ENCODE data around the gene PTPN13.

PTPN13 gene

DNA sequence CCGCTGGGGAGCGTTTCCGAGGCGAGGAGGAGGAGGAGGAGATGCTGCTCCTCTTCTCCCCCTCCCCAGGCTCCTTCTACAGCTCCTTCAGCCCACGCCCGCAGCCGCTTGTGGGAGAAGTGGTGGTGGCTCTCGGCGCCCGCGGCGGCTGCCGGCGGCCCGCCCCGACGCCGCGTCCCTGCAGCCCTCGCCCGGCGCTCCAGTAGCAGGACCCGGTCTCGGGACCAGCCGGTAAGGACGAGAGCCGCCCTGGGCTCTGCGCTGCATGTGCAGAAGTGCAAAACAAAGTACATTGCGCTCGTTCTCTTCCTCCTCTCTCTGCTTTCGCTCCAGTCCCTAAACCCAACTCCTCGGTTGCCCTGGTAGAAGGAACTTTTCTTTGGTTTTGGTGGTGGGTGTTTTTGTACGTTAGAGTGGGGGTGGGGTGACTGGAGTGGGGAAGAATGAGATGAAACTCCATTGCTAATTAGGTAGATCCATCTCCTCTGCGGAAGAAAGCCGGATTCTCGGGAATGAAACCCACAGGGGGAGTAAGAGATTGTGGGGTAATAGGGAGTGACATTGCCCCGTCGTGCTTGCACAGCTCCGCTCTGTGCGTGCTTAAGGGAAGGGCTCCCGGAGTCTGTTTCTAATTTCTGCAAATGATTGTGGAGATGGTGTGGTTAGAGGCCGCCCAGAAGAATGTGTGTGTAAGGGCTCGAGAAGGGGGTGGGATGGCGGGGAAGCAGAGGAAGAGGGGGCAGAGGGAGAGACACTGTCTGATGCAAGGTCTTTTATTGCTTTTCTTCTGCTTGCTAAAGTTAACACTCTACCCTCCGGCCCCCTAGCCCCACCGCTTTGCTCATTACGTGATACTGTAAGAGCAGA lies 677 bp downstream of the PTPN13 start:
- peak; percentile 30 to 32 for DNase-seq

DNA sequence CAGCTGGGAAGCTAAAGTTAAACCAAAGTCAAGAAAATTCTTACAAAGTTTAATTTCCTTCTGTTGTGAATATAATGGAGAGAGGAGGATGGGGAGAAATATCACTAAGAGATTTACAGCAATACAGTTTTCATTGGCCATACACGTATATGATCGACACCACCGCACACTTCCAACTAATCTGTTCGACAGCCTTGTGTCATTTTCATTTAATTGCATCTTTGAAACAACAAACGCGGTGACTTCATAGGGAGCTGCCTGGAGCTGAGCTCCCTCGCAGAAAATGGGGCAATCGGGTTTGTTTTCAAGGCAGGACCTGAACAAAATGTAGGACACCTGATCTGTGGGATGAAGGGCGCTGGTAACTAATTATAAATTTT lies 1.3 kb downstream of the PTPN13 start:
- DNase-seq: no peak

DNA sequence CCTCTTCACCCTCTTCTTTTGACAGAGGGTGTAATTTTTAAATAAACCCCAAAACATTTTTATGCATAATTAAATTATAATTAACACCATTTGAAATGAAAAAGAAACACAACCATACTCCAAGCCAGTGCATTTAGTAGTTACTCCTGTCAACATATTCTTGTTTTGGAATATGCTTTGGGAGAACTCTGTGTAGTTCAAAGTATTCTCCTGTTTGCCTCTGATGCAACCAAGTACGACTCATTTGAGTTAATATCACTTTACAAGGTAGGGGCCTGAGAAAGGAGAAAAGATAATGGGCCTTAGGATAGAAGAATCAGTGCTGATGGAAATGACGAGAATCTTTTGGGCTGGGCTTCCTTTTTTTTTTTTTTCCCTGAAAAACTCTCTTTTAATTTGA lies 2.7 kb downstream of the PTPN13 start:
- DNase-seq: no peak

DNA sequence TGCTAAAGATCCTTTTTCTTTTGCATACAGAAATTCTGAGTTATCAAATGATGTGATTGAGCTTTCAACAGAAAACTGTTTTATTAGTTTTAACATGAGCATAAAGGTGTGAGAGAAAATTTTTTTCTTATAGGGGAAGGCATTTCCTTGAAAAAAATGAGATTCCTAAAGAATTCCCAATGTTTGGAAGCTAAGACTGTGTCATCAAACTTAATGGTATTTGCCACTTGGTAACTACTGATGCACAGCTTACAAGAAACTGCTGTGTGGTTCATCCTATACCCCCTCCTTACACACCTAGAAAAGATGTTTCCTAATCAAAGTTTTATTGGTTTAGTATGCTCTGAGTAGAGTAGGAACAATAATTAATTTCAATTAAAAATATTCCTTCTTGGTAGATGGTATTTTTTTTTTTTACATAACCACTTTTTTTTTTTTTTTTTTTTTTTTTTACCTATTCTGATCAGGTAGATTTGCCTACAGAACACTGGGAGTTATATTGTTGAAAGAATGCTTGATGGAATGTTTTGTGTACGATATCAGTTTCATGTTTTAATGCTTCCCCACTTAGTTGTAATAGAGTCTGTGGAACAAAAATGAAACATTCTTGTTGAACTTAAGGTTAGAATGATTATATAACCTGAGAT lies 6.0 kb downstream of the PTPN13 start:
- DNase-seq: no peak

DNA sequence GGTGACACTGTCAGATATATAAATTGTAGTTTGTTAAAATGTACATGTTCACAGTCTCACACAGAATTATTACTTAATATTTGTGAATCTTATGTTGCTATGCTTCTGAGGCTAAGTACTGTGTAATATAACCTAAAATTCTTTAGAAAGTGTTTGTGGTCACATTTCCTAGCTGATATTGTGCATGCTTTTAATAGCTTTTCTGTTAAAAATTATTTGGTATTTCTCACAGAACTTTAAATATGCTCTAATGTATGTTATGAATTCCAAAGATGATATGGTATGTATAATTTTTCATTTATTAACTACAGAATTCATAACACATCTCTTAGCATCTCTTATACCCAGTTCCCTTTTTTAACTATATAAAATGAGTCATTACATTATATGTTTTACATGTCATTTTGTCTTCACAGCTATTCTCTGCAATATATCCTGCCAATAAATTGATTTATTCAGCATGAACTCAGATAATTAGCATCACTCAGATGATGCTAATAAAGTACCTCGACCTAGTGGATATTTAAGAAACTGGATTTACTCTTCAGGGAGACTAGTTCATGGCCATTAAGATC lies 9.3 kb downstream of the PTPN13 start:
- DNase-seq: no peak

DNA sequence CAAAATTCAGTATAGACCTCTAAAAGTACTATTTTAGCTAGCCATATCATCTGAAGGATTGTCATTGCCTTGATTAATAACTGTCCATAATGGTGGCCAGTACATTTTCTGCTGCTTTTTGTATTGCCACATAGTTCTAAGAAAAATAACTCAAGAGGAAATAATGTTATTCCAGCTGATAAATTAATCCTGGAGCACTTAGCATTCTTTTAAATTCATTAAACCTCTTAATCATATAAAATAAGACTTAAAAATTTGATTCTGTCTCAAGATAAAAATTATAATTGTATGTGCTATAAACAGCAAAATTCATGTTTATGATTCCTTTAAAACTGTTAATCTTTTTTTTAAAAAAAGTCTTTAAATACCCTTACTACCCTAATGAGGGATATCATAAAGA lies 12.7 kb downstream of the PTPN13 start:
- DNase-seq: no peak

DNA sequence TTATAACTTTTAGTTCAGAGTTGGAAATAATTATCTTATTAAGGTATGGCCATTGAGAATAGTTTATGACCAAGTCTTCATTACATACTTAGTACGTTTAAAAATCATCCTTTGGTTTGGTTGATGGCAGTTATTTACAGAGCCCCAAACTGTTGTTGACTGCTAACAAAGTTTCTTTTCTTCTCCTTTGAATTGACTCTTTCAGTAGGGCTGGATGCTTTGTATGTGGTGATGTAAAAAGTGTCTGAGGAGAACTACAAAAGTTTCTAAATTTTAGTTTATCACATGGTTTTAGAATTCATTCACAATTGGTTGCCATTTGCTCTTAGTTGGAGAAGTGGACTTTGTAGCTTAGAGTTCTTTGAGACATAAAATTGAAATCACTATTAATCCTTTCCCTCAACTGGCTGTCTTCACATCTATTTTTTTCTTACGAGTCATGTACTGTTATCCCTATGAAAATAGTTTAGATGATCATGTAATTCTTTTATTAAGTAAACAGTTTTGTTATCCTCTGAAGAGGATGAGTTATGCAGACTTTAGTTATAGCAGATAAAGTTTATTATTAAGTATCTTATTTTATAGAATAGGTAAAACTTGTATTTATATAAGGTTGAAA lies 14.8 kb downstream of the PTPN13 start:
- no peak for DNase-seq

DNA sequence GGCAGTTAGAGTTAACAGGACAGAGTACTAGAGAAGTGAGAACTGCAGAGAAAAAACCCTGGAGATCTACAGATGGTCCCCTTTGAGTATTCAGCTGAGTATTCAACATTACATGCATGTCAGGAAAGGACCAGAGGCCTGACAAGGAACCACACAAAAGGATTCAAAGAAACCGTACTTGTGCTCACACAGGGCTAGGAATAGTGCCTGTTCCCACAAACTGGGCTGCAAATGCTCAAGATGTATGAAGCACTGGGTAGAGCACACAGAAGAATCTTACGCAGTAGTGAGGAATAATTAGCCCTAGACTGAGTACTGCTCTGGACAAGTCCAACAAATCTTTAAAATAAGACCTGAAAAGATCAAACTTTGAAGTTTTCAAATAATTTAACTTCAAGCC lies 17.6 kb downstream of the PTPN13 start:
- DNase-seq: no peak

DNA sequence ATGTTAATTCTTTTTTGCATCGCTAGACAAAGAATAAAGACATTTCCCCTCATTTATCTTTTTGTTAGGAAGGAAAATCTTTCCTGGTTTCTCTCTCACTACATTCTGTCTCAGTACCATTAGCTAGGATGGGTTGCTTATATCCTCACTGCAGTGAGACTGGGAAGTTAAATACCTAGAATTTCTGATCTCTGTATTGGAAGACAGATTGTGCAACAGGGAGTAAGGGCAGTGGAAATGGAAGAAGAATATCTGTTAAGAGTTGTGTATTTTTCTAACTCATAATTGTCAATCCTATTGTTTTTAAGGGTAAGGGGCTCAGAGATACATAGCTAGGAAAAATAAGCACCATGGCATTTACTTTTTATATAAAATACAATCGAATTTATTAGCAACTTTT lies 19.6 kb downstream of the PTPN13 start:
- no peak for DNase-seq

DNA sequence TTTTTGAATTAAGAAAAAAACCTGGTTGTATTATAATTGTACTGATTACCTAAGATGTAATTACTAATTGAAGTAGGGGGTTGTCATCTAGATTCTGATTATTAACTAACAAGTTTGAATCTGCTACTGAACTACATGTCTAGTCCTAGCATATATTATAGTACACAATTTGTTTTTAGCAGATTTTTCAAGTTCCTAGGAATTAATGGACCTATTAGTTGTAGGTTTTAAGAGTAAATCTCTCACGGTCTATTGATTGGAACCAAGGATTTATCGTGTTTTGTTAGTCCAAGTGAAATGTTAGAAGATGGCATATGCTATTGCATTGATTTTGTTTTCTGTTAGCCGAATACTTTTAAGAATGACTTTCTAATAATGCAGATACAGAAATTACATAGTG lies 20.8 kb downstream of the PTPN13 start:
- no peak for DNase-seq

DNA sequence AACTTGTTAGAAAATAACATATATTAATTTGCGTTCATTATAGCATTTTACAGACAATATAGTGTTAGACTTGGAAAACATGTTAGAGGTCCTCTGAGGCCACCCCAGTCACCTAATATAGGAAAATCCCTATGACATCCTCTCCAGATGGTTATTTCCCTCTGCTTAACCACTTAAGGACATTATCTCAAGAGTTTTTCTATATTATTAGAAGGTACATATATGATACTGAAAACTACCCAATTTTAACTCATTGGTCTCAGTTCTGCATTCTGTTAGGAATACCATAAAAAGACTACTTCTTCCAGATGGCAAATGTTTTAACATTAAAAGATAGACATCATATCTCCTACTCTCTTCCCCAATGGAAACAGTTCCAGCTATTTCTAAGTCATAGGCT lies 21.4 kb downstream of the PTPN13 start:
- DNase-seq: no peak

DNA sequence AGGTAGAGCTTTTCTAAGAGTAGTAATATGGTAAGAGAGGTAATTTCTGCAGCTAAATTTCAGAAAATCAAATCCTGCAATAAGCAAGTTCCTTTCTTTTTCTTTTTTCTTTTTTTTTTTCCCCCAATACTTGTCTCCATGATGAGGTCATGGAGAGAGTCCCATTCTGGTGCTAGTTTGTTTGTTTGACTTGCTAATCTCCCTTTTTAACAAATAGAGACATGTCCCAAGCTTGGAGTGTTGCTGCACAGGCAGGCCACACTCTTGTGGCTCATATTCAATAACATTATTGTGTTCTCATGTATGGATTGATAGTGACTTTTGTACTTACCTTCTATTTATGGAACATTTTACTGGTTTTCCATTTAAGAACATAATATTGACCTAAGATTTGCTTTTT lies 25.5 kb downstream of the PTPN13 start:
- no peak for DNase-seq

DNA sequence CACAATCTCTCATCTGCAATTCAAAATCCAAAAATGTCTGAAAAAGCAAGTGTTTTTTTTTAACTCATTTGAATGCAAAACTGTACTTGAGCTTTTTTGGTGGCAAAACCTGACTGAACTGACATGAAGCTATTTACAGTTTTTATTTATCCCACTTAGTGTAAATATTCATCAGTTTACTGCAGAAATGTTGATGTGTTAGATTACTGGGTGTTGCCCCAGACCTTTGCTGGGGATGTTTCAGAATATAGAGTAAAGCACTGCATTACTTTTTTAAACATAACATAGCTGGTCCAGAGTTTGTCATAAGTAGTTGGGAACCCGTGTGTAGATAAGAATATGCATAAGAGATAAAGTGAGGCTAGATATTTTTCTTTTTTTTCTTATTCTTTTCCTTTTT lies 27.3 kb downstream of the PTPN13 start:
- no peak for DNase-seq

DNA sequence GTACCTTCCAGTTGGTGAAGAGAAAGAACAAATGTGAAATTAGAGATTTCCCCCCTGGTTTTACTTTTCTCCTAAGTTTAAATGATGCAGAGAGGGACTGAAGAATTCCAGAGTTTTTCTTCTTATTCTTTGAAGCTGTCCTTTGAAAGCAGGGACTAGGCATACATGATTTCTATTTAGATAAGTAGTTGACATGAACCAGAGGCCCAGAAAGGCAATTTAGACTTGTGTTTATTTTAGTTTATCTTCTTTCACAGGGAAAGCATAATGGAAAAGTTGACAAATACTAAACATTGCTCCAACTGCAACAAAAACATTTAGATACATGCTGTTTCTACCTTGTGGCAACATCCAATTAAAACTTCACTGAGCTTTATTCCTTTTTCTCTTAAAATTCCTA lies 32.0 kb downstream of the PTPN13 start:
- DNase-seq: no peak

DNA sequence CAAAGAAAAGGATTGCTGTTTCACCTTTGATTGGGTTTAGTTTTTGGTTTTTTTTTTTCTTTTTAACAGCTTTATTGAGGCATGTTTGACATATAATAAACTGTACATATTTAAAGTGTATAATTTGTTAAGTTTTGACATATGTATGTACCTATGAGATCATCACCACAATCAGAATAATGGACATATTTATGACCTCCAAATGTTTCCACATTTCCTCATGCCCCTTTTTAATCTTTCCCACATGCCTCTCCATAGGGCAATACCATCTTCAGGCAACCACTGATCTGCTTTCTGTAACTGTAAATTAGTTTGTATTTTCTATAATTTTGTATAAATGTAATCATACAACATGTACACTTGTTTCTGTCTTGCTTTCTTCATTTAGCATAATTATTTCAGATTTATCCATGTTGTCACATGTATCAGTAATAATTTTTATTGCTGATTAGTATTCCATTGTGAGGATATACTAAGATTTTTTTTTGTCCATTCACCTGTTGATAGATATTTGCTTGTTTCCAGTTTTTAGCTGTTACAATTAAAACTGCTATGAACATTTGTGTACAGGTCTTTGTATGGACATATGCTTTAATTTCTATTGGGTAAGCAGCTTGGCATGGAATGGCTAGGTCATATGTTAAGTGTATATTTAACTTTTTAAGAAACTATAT lies 33.5 kb downstream of the PTPN13 start:
- no peak for DNase-seq

DNA sequence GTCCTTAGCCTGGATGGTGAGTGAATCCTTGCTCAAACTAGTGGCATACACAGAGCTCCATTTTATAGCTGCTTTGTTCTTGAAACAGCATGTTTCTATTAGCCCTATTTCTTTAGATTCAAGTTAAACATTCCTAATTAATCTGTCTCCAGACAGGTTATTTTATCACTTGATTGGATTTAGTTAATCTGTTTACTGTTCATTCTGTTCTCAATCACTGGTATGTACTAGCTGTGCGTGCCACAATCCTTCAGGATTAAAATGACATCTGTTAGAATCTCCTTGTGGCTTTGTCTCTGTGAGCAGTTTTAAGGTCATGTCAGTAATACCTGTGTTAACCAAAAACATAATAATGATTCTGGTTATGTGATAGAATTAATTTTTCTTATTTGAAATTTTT lies 36.5 kb downstream of the PTPN13 start:
- DNase-seq: no peak

DNA sequence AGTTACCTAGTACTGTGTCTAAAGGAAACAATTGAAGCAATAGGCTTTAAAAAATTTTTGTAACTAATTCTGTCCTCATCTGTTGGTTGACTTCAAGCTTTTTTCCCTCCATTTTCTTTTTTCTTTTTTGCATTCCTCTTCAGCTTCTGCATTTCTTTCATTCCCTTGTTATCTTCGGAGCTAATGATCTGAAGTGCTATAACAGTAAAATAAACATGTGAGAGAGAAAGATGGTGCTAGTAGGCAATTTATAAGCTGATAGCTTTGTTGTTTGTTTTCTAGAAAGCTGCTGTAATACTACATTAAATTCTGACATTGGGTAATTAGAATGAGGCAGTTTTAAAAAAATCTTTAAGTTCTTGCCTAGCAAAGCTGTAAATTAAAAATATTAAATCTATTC lies 37.1 kb downstream of the PTPN13 start:
- DNase-seq: no peak

DNA sequence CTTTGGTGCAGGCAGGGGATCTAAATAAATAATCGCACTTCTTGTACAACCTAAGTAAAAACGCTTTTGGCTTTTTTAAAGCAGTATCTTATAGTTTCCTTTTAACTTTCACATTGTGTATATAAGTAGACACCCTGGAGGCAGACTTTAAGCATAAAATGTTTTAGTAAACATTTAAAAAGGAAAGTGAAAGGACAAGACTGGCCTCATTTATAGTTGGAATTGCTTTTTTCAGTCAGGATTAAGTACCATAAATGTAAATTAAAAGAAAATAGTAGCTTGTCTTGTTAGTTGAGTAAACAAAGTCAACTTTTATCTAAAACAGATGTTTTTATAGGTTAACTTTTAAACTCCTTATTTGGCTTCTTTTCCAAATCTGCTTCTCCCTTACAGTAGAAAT lies 39.7 kb downstream of the PTPN13 start:
- DNase-seq: no peak

DNA sequence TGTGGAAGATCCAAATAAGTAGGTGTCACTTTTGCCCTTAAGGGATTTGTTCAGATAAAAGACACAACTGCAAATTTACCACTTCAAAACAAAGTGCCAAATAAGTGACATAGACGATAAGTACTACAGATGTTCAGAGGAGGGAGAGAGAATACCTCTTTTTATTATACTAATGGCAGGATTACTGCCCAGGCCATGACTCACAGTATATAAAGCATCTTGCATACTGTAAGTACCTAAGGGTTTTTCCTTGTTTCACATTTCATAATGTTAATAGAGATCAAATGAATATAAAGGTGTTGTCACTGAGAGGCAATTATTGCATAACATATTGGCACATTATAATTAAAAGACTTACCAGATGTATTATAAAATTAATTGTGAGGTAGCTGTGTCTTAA lies 46.4 kb downstream of the PTPN13 start:
- no peak for DNase-seq

DNA sequence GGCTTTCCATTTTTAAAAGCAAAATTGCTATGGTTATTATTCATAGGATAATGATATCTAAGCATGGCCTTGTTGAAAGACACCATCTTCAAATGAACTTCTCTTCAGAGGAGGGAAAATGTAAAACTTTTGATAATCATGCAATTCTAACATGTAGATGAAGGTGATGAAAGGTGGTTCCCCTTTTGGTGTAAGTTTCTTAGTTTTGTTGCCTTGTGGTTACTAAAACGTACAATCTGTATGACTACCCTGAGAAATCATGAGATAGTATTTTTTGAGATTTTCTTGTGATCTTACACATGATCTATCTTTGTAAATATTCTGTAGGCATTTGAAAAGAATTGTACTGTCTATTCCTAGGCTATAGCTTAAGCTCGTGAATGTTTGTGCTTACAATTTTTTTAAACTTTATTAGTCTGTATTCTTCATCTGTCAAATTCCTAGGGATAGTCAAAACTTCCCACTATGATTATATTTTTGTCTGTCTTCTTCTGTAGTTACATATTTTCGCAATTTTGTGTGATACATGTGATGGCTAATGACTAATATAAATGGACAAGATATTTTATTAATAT lies 47.5 kb downstream of the PTPN13 start:
- DNase-seq: no peak

DNA sequence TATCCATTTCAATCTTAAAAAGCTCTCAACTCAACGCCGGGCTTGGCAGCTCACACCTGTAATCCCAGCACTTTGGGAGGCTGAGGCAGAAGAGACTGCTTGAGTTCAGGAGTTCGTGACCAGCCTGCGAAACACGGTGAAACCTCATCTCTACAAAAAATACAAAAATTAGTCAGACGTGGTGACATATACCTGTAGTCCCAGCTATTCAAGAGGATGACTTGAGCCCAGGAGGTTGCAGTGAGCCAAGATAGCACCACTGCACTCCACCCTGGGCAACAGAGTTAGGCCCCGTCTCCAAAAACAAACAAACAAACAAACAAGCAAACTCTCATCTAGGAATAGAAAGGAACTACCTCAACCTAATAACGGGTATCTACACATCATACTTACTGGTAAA lies 50.8 kb downstream of the PTPN13 start:
- DNase-seq: no peak

DNA sequence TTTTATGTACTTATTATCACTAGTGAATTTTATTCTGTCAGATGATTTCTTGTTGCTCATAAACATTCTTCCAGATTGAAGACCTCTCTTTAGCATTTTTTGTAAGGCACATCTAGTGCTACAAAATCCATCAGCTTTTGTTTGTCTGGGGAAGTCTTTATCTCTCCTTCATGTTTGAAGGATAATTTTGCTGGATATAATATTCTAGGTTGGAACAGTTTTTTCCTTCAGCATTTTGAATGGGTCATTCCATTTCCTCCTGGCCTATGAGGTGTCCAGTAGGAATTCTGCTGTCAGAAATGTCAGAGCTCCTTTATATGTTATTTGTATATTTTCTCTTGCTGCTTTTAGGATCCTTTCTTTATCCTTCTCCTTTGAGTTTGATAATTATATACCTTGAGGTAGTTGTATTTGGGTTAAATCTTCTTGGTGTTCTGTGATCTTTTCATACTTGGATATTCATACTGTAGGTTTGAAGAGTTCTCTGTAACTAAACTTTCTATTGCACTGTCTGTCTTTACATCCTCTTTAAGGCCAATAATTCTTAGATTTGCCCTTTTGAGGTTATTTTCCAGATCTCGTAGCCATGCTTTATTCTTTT lies 58.3 kb downstream of the PTPN13 start:
- DNase-seq: no peak
